HUES6 (cell line): Measurements from ENCODE around the gene MYO7B.

Source experiments
- H3K27ac ChIP-seq: 2 replicates; pipeline ENCODE4 v1.7.0; 2013; ENCODE audit warnings: low read depth, mild to moderate bottlenecking, low read length, inconsistent platforms
- H3K27me3 ChIP-seq: 2 replicates; pipeline ENCODE4 v1.6.1; 2013; ENCODE audit warnings: low read length; ENCODE audit not compliant: control insufficient read depth, insufficient read depth
- H3K36me3 ChIP-seq: 2 replicates; pipeline ENCODE4 v1.6.1; 2013; ENCODE audit warnings: low read length; ENCODE audit not compliant: control insufficient read depth, insufficient read depth
- H3K4me1 ChIP-seq: 2 replicates; pipeline ENCODE4 v1.6.1; 2013; ENCODE audit warnings: low read length; ENCODE audit not compliant: control insufficient read depth, insufficient read depth
- H3K4me3 ChIP-seq: 2 replicates; pipeline ENCODE4 v1.5.1; 2013; ENCODE audit warnings: low read depth, low read length
- H3K9ac ChIP-seq: one replicate; pipeline ENCODE4 v1.6.1; 2013; ENCODE audit warnings: mild to moderate bottlenecking, low read length
- H3K9me3 ChIP-seq: 2 replicates; pipeline ENCODE4 v1.6.1; 2013; ENCODE audit warnings: low read depth, low read length; ENCODE audit not compliant: control insufficient read depth, insufficient read depth

The MYO7B gene

GRCh38 chr2:127614246-127614645 is 78.8 kb downstream of the MYO7B start:
- no peak overlapping the region for H3K27ac ChIP-seq
- no peak overlapping the region for H3K4me3 ChIP-seq
- H3K9me3 ChIP-seq, result peaks cover 14% of the 10 kb centered on the region; the same call in 1 of the 2 replicates
- H3K36me3 ChIP-seq, result no peaks in the 10 kb centered on the region
- H3K4me1 ChIP-seq, result no peaks in the 10 kb centered on the region
- no peak overlapping the region for H3K9ac ChIP-seq
- H3K27me3 ChIP-seq, result no peaks in the 10 kb centered on the region; the same call in 1 of the 2 replicates

- no peaks in the 10 kb centered on the region for H3K4me1 ChIP-seq
- no peak overlapping the region for H3K27ac ChIP-seq
- H3K9me3 ChIP-seq, result peaks cover 14% of the 10 kb centered on the region; the same call in 1 of the 2 replicates
- no peaks in the 10 kb centered on the region for H3K36me3 ChIP-seq
- H3K27me3 ChIP-seq, result no peaks in the 10 kb centered on the region
- no peak overlapping the region for H3K4me3 ChIP-seq
- no peak overlapping the region for H3K9ac ChIP-seq
These were observed 79.2 kb downstream of the MYO7B start for GRCh38 chr2:127614731-127615130.

- Histone ChIP-seq H3K4me3 (no peak overlapping the region), H3K9ac (no peak overlapping the region), H3K27ac (no peak overlapping the region)
These were observed 80.2 kb downstream of the MYO7B start for GRCh38 chr2:127615511-127616166.

GRCh38 chr2:127618551-127619202 is 83.2 kb downstream of the MYO7B start:
- H3K27ac ChIP-seq, result no peak overlapping the region

More at GRCh38 chr2:127615511-127616166, 80.2 kb downstream of the MYO7B start:
- Histone ChIP-seq H3K27me3 (no peaks in the 10 kb centered on the region), H3K4me1 (no peaks in the 10 kb centered on the region), H3K9me3 (peaks cover 14% of the 10 kb centered on the region; the same call in 1 of the 2 replicates), H3K36me3 (no peaks in the 10 kb centered on the region)

GRCh38 chr2:127619203-127619590 is 83.7 kb downstream of the MYO7B start:
- H3K4me3 ChIP-seq, result no peak overlapping the region
- no peaks in the 10 kb centered on the region for H3K36me3 ChIP-seq
- H3K9me3 ChIP-seq, result 0 out of 2 replicates have a peak, but pooled peaks cover 2% of the 10 kb centered on the region
- no peaks in the 10 kb centered on the region for H3K27me3 ChIP-seq
- H3K9ac ChIP-seq, result no peak overlapping the region
- no peak overlapping the region for H3K27ac ChIP-seq
- no peaks in the 10 kb centered on the region for H3K4me1 ChIP-seq

More at GRCh38 chr2:127618551-127619202, 83.2 kb downstream of the MYO7B start:
- no peaks in the 10 kb centered on the region for H3K36me3 ChIP-seq
- H3K4me1 ChIP-seq, result no peaks in the 10 kb centered on the region
- H3K9ac ChIP-seq, result no peak overlapping the region
- peaks cover 6% of the 10 kb centered on the region; the same call in 1 of the 2 replicates for H3K9me3 ChIP-seq
- H3K4me3 ChIP-seq, result no peak overlapping the region
- H3K27me3 ChIP-seq, result no peaks in the 10 kb centered on the region

GRCh38 chr2:127619877-127620705 is 84.6 kb downstream of the MYO7B start:
- Histone ChIP-seq H3K27ac (no peak overlapping the region), H3K27me3 (no peaks in the 10 kb centered on the region), H3K4me3 (no peak overlapping the region), H3K9me3 (no peaks in the 10 kb centered on the region), H3K36me3 (no peaks in the 10 kb centered on the region), H3K9ac (no peak overlapping the region), H3K4me1 (no peaks in the 10 kb centered on the region)

- no peak overlapping the region for H3K4me3 ChIP-seq
These were observed 85.4 kb downstream of the MYO7B start for GRCh38 chr2:127620866-127621265.

GRCh38 chr2:127621981-127622431 is 86.5 kb downstream of the MYO7B start:
- H3K9ac ChIP-seq, result no peak overlapping the region
- H3K27ac ChIP-seq, result no peak overlapping the region
- H3K9me3 ChIP-seq, result no peaks in the 10 kb centered on the region
- no peaks in the 10 kb centered on the region for H3K27me3 ChIP-seq
- H3K4me1 ChIP-seq, result no peaks in the 10 kb centered on the region
- no peak overlapping the region for H3K4me3 ChIP-seq
- no peaks in the 10 kb centered on the region for H3K36me3 ChIP-seq

More at GRCh38 chr2:127620866-127621265, 85.4 kb downstream of the MYO7B start:
- no peaks in the 10 kb centered on the region for H3K27me3 ChIP-seq
- no peak overlapping the region for H3K27ac ChIP-seq
- no peaks in the 10 kb centered on the region for H3K36me3 ChIP-seq
- H3K4me1 ChIP-seq, result no peaks in the 10 kb centered on the region
- H3K9ac ChIP-seq, result no peak overlapping the region
- H3K9me3 ChIP-seq, result no peaks in the 10 kb centered on the region

GRCh38 chr2:127622561-127623387 is 87.3 kb downstream of the MYO7B start:
- Histone ChIP-seq H3K9me3 (no peaks in the 10 kb centered on the region), H3K27ac (no peak overlapping the region), H3K27me3 (no peaks in the 10 kb centered on the region), H3K4me3 (no peak overlapping the region), H3K9ac (no peak overlapping the region), H3K36me3 (no peaks in the 10 kb centered on the region), H3K4me1 (no peaks in the 10 kb centered on the region)
